GM19025 (cell line): ENCODE results near the gene TMEM170A.
"Not testable (repeated sequence)": the region's sequence is repeated elsewhere in the genome, so short reads cannot be mapped to it uniquely, and the experiment has no call there.

Experiments used
- ATAC-seq: cut with Tn5 transposase; IDR thresholded peaks from one replicate; pipeline ENCODE4 v1.9.1; 2021; ENCODE audit warnings: mild to moderate bottlenecking, low read depth, moderate library complexity; ENCODE audit not compliant: unreplicated experiment

Gene TMEM170A

DNA sequence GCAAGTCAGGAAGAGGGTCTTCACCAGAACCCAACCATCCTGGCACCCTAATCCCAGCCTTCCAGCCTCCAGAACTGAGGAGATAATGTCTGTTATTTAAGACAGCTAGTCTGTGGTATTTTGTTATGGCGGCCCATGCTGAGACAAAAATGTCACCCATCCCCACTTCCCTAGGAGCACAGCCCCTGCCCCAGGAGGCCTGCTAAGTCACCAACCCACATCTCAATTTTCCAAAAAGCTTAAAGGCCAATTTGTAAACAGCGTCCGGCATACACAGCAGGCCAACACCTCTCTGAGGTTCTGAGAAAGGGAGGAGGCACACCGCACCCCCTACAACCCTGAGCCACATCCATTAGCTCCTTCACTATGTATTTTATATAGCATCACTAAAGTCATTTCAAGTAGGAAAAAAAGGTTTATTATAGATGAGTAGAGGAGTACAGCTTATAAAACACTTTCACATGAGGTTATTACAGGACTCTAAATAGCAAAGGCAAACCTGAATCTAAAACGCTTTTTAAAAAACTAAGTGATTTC lies 6.9 kb downstream of the TMEM170A start:
- ATAC-seq, result no peak

GRCh38 chr16:75456971-75457370 lies 7.5 kb downstream of the TMEM170A start:
- ATAC-seq, result no peak

- ATAC-seq, result not testable (repeated sequence)
Observed at GRCh38 chr16:75456486-75456885, 8.0 kb downstream of the TMEM170A start.

GRCh38 chr16:75455677-75456076 lies 8.8 kb downstream of the TMEM170A start:
- no peak for ATAC-seq

DNA sequence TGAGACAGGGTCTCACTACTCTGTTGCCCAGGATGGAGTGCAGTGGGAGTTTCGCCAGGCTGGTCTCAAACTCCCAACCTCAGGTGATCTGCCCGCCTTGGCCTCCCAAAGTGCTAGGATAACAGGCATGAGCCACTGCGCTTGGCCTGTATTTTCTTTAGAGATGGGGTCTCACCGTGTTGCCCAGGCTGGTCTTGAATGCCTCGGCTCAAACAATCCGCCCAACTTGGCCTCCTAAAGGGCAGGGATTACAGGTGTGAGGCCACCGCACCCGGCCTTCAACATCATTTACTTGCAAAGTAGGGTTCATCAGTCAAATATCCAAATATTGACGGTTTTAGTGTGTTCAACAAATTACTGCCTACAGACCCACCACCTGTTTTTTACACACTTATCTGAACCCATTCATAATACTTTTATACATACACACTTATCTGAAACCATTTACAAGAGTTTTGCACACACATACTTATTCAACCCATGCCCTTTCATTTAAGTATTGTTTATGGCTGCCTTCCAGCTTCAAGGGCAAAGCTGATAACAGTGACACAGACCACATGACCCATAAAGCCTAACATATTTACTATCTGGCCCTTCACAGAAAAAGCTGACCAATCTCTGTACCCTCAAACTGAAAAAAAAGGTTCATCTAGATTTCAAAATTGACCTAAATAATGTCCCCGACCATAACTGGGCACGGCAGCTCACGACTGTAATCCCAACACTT lies 11.9 kb downstream of the TMEM170A start:
- no peak for ATAC-seq

- no peak for ATAC-seq
Observed at GRCh38 chr16:75446416-75446815, 18.1 kb downstream of the TMEM170A start.

DNA sequence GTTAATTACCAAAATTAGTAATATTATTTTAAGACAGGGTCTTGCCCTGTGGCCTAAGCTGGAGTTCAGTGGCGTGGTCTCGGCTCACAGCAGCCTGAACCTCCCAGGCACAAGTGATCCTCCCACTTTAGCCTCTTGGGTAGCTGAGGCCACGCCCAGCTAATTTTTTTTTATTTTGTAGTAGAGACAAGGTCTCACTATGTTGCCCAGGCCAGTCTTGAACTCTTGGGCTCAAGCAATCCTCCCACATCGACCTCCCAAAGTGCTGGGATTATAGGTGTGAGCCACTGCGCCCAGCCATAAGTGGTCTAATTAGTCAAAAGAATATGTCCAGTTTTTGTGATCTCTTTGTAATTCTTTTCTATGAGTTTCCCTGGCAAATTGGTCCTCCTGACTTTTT lies 19.2 kb downstream of the TMEM170A start:
- ATAC-seq, result no peak

GRCh38 chr16:75443298-75443697 lies 21.2 kb downstream of the TMEM170A start:
- no peak for ATAC-seq

DNA sequence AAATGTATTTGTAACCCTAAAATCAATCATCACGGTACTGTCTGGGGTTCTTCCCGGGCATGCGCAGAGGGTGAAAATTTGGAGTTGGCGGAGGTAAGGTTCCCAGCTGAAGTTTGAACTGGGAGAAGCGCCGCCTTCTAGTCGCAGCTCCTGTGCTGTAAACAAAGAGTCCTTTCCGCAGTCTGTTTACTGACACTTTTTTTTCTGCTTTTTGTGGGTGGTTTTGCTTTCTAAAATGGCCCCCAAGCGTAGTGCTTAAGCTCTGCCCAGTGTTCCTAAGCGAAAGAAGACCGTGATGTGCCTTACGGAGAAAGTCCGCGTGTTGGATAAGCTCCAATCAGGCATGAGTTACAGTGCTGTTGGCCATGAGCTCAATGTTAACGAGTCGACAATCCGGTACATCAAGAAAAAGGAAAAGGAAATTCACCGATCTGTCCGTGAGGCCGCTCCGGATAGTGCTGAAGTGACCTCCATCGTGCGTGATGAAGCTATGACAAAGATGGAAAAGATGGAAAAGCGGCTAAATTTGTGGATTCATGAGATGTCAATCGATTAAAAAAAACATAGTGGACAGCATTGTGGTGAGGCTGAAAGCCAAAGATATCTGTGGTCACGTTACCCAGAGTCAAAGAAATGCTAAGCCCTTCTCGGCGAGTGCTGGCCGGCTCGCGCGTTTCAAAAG lies 30.6 kb downstream of the TMEM170A start:
- ATAC-seq, result peak; percentile 69

DNA sequence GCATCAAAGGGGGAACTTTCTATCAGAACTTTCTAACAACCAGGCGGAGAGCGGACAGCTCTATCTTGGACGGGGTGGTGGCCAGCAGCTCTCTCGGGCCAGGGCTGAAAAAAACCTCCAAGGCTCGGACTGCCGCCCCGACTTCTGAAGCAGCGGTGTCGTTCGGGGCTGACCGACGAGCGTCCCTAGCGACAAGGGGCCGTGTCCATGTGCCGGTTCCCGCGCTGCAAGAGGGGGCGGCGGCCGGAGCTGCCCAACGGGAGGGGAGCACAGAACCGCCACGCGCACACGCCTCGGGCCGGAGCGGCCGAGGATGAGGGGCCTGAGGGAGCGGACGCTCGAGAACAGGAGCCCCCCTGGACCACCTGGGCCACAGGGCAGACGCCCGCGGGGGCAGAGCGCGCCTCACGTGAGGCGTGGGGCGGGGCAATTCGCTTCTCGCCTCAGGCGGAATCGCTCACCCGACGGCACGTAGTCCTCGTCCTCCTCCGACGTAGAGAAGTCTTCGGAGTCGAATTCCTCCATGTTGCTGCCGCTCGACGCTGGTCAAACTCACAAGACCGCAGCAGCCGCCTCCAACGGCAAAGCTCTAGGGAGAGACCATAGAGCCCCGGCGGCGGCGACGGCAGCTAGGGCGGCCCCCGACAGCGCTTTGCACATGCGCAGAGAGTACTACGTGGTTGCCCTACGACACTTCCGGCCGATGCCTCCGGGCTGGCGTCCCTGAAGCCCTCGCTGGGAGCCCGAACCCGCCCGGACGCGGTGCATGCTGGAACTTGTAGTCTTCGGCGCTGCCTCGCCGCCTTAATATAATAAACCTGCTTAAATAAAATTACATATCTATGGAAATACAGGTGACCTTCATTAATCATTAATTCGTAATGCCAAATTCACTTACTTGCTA lies 31.4 kb downstream of the TMEM170A start, which contains the start of gene CFDP1:
Gene CFDP1, minus strand, starts transcription at position 676 of the 904 bp plus-strand sequence. Its CDS starts 151 bp downstream, at position 525.
- peak; percentile 90 for ATAC-seq

DNA sequence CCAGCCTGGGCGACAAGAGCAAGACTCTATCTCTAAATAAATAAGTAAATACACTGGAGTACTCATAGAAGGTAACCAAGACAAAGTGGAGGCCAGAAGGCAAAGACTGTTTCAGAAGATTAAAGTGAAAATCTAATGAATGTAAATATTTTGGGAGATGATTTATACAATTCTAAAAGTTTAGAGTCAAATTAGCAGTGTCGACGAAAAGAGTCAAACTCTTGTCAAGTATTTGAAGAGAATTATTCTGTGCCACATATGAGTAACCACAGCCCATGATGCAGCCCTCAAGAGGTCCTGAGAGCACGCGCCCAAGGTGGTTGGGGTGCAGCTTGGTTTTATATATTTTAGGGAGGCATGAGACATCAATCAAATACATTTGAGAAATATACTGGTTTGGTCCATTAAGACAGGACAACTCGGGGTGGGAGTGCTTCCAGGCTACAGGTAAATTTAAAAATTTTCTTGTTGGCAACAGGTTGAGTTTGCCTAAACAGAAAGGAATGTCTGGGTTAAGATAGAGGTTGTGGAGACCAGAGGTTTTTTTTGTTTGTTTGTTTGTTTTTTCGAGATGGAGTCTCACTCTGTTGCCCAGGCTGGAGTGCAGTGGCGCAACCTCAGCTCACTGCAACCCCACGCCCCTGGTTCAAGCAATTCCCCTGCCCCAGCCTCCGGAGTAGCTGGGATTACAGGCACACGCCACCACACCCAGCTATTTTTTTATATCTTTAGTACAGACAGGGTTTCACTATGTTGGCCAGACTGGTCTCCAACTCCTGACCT lies 34.7 kb downstream of the TMEM170A start:
- ATAC-seq, result no peak

GRCh38 chr16:75426524-75426923 lies 38.0 kb downstream of the TMEM170A start:
- not testable (repeated sequence) for ATAC-seq

- ATAC-seq, result not testable (repeated sequence)
Observed at GRCh38 chr16:75424105-75424762, 40.3 kb downstream of the TMEM170A start.

GRCh38 chr16:75423723-75424104 lies 40.8 kb downstream of the TMEM170A start:
- ATAC-seq, result no peak

- ATAC-seq, result no peak
Observed at GRCh38 chr16:75421820-75422126, 42.7 kb downstream of the TMEM170A start.

GRCh38 chr16:75420987-75421819 lies 43.3 kb downstream of the TMEM170A start:
- ATAC-seq, result peak; percentile 75

GRCh38 chr16:75416904-75417565 lies 47.5 kb downstream of the TMEM170A start:
- no peak for ATAC-seq
